HPDE6-E6E7 (cell line): ENCODE measurements around the gene CTDP1.
"Not testable (repeated sequence)": the region's sequence is repeated elsewhere in the genome, so short reads cannot be mapped to it uniquely, and the experiment has no call there.

ENCODE experiments used
- DNase-seq: peaks from one replicate; pipeline ENCODE4 v3.0.0; 2011; ENCODE audit warnings: missing footprints; ENCODE audit errors: extremely low spot score

The CTDP1 gene

DNA sequence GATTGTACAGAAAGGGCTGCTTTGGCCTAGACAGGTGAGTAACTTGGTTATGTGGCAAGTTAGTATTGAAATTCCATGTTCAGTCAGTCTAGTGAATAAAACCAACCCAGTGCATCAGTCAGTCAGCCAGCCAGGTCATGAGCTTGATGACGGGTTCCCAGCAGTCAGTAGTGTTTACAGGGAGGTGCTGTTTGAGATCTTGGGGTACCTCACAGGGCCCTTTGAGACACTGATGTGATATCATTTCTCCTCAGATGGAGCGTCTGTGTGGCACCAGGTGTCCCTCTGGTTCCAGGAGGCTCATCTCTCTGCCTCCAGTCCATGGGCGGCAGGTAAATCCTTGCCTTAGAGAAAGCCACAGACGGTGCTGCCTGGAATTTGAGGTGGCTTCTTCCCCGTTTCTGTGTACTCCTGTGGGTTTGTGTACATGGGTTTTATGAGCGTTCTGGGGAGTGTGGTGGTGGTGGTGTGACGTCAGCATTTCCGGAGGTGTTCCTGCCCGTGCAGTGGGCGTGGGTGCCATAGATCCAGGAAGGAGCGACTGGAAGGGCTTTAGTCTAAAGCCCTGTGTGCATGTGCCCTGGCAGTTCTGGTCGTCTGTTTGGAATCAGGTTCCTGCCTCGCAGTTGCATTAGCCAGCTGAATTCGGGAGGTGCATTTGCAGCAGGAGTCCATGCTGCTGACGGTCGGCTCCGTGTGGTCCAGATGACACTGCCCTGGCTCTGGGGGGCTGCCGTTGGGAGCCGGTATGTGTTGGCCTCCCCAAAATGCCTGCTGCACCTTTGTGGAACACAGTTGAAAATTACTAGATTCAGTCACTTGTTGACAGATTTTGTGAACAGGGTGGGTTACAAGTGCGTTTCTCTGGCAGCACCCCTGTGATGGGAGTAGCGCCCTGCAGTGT is 2.1 kb downstream of the CTDP1 start:
- no peak for DNase-seq

DNA sequence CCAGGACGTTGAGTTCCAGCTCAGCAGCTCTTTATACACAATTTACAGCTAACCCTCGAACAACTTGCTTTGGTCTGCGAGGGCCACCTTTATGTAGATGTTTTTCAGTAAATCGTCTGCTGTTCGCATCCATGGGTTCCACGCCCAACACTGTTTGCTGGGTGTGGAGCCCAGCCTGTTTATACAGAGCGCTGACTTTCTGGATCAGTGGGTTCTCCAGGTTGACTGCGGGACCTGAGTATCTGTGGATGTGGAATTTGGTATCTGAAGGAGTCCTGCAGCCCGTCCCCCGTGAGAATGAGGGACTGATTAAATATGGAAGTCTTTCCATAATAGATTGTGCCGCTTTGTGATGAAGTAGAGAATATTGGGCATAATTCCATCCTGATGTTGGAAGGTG is 2.9 kb downstream of the CTDP1 start:
- DNase-seq = no peak

DNA sequence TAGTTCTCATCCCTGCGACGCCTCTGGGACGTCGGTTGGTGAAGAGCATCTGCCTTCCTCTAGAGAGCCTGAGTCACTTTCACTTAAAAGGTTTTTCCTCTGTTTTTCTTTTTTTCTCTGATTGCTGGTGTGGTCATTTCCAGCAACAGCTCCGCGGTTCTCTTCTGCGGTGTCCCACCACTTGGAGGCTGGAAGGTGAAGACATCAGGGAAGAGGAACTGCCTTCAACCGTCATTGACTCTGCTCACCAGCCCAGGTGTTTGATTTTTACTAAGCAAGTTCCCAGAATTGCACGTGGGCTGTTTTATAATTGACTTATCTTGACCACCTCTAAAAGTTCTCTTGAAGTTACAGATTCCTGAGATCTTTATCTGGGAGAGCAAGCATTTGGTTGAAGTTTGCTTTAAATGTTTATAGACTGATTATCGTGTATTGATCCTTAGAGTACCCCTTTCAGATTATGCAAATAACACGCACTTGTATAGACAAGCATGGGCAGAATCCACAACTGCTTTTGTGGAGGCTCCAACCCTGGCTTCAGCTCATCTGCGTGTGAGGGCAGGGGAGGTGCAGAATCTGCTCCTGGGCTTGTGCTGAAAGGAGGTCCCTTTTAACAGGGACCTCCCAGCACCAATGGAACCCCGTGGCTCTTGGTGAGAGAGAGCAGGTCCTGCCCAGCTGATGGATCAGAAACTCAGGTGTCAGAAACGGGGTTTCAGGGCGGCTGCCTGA is 3.5 kb downstream of the CTDP1 start:
- DNase-seq = no peak

DNA sequence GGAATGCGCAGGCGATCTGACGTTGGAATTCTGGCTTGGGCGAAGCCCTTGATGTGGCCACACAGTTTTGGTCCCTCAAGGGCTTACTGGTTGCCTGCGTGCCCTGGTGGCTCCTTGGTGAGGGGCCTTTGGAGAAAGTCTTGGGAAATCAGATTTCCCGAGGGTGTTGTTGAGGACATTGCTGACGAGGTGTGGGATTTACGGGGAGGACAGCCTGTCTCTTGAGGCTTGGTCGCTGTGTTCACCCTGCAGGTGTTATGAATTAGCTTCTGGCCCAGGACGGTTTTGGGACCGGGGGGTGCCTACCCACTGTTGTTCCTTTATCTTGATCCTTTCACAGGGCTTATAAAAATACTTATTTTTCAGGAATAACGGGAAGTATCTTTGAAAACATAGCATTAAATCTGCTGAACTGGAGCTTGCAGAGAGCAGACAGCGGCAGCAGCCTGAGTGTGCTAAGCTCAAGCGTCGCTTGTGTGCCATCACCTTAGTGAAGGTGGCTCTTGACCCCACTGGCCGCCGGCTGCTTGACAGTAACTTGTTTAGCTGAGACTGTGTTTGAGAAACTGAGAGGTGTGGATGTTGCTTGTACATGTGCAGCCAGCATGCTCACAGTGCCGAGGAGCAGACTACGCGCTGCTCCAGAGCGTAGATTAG is 4.2 kb downstream of the CTDP1 start:
- no peak for DNase-seq

DNA sequence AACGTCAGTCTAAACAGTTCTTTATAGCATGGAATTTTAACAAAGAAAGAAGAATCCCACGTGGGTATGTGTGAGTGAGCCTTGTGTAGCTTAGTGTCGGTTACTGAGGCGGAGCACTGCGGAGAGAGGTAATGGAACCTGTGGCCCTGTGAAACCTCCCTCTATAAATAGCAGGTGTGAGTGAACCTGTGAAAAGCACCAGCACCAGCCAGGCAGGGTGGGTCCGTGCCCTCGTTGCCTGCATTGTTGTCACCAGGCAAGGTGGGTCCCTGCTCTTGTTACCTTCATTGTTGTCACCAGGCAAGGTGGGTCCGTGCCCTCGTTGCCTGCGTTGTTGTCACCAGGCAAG is 4.7 kb downstream of the CTDP1 start:
- DNase-seq = no peak

DNA sequence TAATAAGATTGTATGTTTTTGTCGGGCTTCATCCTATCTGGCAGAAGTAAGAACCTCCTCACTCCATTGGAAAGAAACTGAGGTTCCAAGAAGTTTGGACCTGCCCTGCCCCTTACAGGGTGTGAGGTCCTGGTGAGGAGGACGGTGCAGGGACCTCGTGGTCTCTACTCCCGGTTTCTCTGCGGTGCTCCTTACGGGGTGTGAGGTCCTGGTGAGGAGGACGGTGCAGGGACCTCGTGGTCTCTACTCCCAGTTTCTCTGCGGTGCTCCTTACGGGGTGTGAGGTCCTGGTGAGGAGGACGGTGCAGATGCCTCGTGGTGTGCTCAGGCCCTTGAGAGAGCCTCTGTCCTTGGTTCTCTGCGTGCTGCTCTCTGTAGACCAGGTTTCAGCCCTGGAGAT is 5.2 kb downstream of the CTDP1 start:
- no peak for DNase-seq

DNA sequence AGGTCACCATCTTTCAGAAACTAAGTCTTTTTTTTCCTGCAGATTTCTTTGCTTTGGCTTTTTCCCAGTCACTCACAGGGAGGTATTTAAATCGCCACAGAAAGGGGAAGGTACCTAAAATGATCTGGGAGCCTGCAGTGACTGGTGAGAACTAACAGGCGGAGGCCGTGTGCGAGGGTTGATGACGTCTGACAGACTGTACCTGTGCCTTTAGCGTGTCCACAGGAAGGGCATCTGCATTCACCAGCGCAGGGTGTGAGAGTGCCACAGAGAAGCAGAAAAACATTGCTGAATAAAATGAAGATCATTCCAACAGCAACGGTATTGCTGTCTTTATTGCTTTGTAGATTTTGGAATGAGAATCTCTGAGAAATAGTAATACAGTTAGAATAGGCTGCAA is 5.7 kb downstream of the CTDP1 start:
- no peak for DNase-seq

DNA sequence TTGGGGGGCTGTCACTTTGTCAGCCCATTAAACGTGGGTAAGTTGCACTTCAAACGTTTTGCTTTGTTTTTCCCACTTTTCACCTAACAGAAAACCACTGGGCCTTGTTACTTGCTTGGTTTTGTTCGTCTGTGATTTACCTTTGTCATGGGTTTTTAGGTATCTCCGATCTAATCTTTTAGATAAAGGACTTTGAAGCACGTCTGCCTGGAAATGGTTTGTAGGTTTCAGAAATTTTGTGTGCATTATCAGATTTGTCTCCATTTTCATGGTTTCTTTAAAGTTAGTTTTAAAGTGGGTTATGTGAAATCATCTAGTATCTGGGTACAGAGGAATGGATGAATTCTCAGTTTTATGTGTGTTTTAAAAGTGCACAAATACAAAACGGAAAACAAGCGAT is 6.4 kb downstream of the CTDP1 start:
- no peak for DNase-seq

DNA sequence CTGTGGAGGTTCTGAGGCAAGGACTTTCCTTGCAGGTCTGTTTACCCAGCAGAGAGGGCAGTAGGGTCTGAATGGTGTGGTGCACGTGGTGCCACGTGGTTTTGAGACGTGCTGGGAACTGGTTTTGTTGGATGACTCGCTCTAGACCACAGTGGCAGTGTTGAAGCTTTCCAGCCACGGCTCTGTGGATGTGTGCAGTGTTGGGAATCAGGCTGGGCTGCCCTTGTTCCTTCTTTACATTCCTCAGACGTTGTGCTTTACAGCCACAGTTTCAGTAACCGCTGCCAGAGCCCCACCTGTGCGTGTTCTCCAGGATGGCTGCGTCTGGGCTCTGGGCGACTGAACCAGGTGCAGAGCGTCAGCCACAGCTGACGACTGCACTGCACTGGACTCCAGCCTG is 8.2 kb downstream of the CTDP1 start:
- peak; percentile 43 for DNase-seq

DNA sequence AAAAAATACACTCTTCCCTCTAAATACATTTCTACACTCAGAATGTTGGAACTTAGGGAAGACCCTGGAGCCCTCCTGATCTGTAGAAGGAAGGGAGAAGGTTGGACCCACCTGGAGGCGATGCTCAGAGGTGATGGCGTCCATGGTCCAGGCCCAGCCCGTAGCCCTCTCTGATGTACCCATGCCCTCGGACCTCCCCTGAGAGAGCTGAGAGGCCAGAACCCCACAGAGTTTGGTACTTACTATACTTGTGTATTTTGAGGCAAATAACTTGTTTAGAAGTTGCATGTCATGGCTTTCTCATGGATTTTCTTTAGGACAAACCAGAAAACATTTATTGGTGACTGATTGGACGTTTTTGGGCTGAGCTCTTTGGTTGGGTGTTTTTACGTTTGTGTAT is 10.5 kb downstream of the CTDP1 start:
- DNase-seq = no peak

DNA sequence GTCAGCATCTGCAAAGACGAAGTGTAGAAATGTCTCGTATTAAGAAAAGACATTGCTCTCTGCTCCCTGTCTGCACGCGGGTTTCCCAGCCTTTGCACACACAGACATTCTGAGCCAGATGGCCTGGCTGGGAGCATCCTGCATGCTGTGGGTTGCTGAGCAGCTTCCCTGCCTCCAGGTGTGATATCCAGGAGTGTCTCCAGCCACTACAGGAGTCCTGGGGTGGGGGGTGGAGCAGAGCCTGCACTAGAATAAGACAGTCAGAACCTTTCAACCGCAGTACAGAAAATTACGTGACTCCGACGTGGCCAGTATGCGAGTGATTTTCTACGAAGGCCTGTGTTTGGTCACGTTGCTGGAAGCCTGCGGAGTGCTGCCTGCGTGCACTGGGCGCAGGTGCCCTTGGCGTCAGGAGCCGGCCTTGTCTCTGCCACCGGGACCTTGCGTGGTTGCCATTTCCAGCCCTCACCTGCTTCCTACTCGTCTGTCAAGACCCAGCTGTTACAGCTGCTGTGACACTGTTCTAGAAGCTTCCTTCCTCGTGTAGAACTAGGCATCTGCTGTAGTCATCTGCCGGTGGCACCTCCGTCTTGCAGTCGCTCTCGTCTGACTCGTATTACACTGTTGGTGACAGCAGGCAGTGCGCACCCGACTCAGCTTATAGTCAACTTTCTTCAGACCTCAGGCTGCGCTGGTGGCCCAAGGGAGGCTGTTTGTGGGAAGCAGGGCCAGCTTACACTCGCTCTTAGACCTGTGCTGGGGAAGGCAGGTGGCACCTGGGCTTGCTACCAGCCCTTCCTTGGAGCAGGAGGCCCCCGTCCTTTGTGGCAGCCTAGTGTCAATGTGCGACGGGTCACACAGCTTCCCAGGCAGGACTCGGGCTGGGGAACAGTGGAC is 11.2 kb downstream of the CTDP1 start:
- no peak for DNase-seq

DNA sequence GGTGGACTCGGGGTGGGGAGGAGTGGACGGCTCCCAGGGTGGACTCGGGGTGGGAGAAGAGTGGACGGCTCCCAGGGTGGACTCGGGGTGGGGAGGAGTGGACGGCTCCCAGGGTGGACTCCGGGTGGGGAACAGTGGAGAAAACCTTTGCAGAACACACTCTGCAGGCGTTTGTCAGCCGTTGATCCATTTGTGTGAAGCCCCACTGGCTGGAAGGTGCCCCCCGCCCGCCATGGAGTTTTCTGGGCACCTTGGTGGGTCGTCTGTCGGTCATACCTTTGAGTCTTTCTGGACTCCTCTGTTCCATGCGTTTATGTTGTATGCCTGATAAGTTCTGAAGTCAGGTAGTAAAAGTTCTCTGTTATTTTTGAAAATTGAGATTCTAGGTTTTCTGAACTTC is 12.5 kb downstream of the CTDP1 start:
- no peak for DNase-seq

DNA sequence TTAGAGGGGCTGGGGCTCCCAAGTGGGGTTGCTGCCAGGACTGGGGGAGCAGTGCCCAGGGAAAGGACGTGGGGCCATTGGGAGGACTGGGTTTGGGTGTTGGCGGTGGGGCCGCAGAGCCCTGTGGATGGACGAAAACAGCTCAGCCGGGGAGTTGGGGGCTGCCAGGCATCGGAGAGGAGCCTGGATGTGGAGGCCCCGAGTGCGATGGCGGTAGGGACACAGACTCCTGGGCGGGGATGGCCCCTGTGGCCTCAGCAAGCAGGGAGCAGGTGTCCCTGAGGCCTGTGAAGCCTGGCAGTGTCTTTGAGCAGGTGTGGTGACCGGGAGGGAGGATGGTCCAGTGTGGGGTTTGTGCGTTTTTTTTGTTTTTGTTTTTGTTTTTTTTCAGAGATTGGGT is 13.3 kb downstream of the CTDP1 start:
- DNase-seq = no peak

DNA sequence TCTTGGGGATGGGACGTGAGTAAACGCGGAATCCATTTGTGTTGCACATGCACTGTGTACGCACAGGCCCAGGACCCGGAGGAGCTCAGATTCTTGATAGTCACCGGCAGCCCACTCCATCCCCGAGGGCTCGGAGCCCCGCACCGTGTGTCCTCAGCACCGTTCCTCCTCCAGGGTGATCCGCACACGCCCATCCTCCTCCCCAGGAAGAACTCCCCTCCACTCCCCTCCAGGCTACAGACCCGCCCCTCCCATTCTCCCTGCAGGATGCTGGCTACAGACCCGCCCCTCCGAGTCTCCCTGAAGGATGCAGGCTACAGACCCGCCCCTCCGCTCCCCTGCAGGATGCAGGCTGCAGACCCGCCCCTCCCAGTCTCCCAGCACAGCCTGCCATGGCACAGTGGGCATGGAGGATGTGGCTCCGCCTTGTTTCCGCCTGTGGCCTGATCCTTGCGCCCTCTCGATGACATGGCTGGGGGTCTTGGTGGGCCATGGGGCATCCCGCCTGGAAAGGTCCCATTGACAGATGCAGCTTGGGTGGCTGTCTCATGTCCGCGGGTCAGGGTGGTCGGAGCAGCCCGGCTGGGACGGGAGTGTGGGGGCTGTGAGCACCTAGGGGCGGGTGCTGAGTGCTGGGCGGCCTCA is 14.1 kb downstream of the CTDP1 start:
- no peak for DNase-seq

DNA sequence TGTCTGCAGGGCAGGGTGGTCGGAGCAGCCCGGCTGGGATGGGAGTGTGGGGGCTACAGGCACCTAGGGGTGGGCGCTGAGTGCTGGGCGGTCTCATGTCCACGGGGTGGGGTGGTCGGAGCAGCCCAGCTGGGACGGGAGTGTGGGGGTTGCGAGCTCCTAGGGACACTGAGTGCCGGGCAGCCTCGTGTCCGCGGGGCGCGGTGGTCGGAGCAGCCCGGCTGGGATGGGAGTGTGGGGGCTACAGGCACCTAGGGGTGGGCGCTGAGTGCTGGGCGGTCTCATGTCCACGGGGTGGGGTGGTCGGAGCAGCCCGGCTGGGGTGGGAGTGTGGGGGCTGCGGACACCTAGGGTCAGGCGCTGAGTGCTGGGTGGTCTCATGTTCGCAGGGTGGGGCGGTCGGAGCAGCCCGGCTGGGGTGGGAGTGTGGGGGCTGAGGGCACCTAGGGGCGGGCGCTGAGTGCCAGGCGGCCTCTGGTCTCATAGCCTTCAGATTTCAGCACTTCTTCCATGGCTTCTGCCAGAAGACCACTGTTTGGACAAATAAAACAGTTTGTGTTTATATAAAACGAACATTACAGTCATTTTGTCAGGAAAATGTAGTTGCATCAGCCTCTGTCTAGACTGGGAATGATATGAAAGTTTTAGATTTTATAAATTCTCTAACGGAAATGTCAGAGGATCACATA is 14.7 kb downstream of the CTDP1 start:
- not testable (repeated sequence) for DNase-seq

DNA sequence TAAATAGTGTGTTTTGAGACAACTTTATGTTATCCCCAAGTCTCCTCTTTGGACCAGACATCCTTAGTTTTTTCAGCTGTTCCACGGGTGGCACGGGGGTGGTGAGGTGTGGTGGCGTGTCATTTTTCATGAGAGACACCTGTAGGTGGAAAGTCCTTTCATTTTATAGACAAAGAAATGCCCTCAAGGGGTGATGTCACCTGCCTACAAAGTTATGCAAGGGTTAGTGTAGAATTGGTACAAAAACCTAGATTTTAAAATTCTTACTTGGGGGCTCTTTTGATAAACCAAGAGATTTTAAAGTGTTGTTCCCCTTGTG is 15.3 kb downstream of the CTDP1 start:
- DNase-seq = no peak

DNA sequence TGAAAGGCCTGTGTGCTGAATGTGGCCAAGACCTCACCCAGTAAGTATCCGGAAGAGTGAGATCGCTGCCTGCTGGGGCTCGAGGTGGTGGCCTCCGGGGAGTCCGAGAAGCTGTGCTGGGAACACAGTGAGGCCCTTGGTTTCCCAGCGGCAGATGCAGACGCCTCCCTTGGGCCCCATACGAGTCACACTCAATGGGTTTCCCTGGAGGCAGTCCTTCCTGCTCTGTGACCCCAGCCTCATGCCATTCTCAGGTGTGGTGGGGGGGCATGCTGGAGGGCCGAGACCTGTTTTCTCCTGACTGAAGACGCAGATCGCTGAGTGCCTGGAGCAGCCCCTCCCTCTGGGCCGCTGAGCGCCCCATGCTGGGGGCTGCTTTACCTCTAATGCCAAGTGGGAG is 15.7 kb downstream of the CTDP1 start:
- DNase-seq = no peak

DNA sequence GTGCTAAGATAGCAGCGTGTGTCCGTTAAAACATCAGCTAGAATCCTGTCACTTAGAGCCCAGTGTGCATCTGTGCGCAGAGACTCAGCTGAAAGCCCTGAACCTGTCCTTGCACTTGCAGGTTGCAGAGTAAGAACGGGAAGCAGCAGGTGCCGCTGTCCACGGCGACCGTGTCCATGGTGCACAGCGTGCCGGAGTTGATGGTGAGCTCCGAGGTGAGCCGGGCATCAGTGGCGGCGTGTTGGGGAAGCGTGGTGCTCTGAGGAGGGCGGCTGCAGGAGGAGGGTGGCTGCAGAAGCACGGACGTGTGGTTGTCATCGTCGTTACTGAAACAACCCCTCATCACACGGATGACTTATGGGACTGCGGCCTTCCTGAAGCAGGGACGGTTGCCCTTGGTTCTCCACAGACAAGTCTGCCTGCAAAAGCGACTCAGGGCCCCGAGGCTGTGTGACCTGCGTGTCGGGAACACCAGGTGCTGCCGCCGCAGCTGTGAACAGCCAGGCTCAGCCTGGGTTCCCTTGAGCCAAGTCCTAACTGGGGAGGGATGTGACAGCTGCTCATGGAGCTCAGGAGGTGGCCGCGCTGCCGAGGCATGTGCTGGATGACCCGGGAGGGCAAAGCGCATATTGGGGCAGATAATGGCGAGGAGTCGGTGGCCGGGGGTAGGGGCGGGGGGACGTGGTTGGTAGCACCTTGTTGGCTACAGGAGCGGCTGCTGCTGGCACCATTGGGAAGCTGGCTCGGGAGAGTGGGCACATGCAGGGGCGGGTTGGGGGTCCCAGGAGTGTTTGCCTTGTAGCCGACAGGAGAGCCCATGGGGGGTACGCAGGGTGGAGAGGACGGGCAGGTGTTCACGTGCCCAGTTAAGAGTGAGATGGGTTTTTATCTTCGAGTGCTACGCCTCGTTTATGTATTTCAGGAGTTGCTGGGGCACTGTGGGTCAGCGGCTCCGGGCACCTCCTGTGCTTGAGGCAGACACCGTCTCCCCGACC is 16.6 kb downstream of the CTDP1 start:
- DNase-seq = no peak

DNA sequence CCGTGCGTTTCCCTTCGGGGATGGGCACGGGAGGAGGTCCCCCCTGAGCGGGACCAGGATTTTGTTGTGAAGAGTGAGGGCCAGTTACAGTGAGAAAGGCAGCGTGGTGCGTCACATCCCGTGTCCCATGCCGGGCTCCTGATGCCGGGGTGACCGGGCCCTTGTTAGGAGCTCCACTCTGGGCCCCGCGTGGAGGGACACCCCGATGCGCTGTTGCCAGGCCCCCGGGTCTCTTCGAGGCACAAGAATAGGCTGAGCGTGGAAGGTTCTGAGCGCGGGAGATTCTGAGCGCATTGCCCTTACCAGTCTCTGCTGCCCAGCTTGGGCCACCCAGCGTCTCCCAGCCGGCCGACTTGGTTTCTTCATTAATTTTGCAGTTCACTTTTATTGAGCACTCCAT is 17.6 kb downstream of the CTDP1 start:
- DNase-seq = no peak

DNA sequence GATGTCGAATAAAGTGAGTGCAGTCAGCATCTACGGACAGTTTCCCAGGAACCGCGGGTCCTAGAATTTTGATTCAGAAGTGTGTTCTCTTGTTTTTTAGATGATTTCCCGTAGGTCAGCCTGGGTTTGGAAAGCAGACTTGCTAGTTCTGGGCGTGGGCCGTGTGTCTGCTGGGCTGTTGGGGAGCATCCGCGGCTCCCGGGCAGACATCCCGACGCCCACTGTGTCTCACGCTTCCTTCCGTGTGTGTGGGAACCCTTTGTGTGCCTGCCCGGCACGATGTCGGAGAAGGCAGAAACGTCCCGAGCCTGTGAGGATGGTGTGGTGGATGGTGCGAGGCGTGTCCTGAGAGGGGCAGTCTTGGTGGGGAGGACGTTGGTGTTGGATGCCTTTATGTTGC is 18.4 kb downstream of the CTDP1 start:
- DNase-seq = no peak
